ENCODE data around the gene EXPH5.

Gene EXPH5

GRCh38 chr11:108491936-108492335 lies 101.6 kb downstream of the EXPH5 start:
- no peak for TF ChIP-seq CTCF (IDR thresholded peaks at IDR 0.05; ENCODE audit: low read depth, low read length, missing control alignments)
- no peak for DNase-seq (ENCODE audit: low read depth)
- in situ Hi-C loops (cut with HindIII; ENCODE audit: low sequenced_read_pairs): no loop called here
- no peak overlapping the region for H3K4me3 ChIP-seq (ENCODE audit: low read depth, low read length)

- no peak for TF ChIP-seq CTCF (IDR thresholded peaks at IDR 0.05; ENCODE audit: low read depth, low read length, missing control alignments)
- H3K4me3 ChIP-seq (ENCODE audit: low read depth, low read length): no peak overlapping the region
- DNase-seq (ENCODE audit: low read depth): no peak
- in situ Hi-C loops (cut with HindIII; ENCODE audit: low sequenced_read_pairs): no loop called here
These were observed 106.7 kb downstream of the EXPH5 start for GRCh38 chr11:108486828-108487227.

- no peak overlapping the region for H3K4me3 ChIP-seq (ENCODE audit: low read depth, low read length)
- no peak for TF ChIP-seq CTCF (IDR thresholded peaks at IDR 0.05; ENCODE audit: low read depth, low read length, missing control alignments)
- no peak for DNase-seq (ENCODE audit: low read depth)
- in situ Hi-C loops (cut with HindIII; ENCODE audit: low sequenced_read_pairs): no loop called here
These were observed 107.2 kb downstream of the EXPH5 start for GRCh38 chr11:108486331-108486730.

- in situ Hi-C loops (cut with HindIII; ENCODE audit: low sequenced_read_pairs): no loop called here
- TF ChIP-seq CTCF (IDR thresholded peaks at IDR 0.05; ENCODE audit: low read depth, low read length, missing control alignments): no peak
- peak; percentile 16 for DNase-seq (ENCODE audit: low read depth)
- H3K4me3 ChIP-seq (ENCODE audit: low read depth, low read length): no peak overlapping the region
These were observed 110.4 kb downstream of the EXPH5 start for GRCh38 chr11:108483163-108483562.

- DNase-seq (ENCODE audit: low read depth): no peak
- in situ Hi-C loops (cut with HindIII; ENCODE audit: low sequenced_read_pairs): no loop called here
- no peak for TF ChIP-seq CTCF (IDR thresholded peaks at IDR 0.05; ENCODE audit: low read depth, low read length, missing control alignments)
- no peak overlapping the region for H3K4me3 ChIP-seq (ENCODE audit: low read depth, low read length)
These were observed 118.7 kb downstream of the EXPH5 start for GRCh38 chr11:108474664-108475463.

GRCh38 chr11:108472681-108473080 lies 120.9 kb downstream of the EXPH5 start:
- DNase-seq (ENCODE audit: low read depth): no peak
- in situ Hi-C loops (cut with HindIII; ENCODE audit: low sequenced_read_pairs): no loop called here
- H3K4me3 ChIP-seq (ENCODE audit: low read depth, low read length): no peak overlapping the region
- TF ChIP-seq CTCF (IDR thresholded peaks at IDR 0.05; ENCODE audit: low read depth, low read length, missing control alignments): no peak

All from astrocyte of the cerebellum (primary cell).